Stromal cell of bone marrow (primary cell): ENCODE results near the gene KIF19.
"Not testable (repeated sequence)": the region's sequence is repeated elsewhere in the genome, so short reads cannot be mapped to it uniquely, and the experiment has no call there.

Experiments
- DNase-seq: peaks from one replicate; pipeline ENCODE4 v3.0.0-alpha.2; 2012; ENCODE audit warnings: low read depth

Gene KIF19, protein sequence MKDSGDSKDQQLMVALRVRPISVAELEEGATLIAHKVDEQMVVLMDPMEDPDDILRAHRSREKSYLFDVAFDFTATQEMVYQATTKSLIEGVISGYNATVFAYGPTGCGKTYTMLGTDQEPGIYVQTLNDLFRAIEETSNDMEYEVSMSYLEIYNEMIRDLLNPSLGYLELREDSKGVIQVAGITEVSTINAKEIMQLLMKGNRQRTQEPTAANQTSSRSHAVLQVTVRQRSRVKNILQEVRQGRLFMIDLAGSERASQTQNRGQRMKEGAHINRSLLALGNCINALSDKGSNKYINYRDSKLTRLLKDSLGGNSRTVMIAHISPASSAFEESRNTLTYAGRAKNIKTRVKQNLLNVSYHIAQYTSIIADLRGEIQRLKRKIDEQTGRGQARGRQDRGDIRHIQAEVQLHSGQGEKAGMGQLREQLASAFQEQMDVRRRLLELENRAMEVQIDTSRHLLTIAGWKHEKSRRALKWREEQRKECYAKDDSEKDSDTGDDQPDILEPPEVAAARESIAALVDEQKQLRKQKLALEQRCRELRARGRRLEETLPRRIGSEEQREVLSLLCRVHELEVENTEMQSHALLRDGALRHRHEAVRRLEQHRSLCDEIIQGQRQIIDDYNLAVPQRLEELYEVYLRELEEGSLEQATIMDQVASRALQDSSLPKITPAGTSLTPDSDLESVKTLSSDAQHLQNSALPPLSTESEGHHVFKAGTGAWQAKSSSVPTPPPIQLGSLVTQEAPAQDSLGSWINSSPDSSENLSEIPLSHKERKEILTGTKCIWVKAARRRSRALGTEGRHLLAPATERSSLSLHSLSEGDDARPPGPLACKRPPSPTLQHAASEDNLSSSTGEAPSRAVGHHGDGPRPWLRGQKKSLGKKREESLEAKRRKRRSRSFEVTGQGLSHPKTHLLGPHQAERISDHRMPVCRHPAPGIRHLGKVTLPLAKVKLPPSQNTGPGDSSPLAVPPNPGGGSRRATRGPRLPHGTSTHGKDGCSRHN

DNA sequence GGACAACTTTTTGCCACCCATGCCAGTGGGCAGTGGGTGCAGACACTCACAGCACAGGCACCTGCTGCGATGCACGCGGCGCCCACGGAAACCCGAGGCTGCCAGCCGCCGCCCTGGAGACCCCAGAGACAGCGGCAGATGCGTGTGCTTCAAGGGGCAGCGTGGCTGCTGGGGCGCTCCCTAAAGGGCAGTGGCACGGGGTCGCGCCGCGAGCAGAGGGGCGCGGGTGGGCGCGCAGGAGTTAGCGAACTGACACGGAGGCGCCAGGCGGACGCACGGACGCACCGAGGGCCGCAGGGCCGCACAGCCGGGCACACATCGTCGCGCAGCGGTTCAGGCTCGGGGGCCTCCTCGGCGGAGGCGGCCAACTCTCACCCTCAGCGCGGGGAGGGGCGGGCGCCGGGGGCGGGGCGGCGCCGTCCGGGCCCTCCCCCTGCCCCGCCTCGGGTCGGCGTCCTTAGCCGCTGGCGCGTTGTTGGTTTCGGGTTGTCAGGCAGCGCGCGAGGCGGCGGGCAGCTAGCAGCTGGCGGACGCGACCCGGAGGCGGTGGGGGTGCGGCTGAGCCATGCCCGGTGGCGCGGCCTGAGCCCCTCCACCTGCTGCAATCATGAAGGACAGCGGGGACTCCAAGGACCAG lies at the start of gene KIF19:
KIF19 (plus strand) TSS at position 484 of the 637 bp plus-strand sequence; CDS start at position 608, 124 bp downstream.
- no peak for DNase-seq

GRCh38 chr17:74276541-74277009 lies 49.5 kb upstream of the KIF19 start:
- DNase-seq: peak; percentile 21

DNA sequence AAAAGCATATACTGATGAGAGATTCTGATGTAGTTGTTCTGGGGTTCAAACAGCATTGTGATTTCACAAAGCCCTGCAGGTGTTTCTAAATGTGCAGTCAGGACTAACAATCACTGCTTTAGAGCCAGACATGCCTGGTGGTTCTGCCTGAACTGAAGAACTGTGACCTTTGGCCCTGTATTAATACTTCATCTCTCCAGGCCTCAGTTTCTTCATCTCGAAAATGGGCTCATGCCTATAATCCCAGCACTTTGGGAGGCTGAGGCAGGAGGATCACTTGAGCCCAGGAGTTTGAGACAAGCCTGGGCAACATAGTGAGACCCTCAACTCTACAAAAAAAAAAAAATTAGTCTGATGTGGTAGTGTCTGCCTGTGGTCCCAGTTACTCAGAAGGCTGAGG lies 48.1 kb upstream of the KIF19 start:
- no peak for DNase-seq

DNA sequence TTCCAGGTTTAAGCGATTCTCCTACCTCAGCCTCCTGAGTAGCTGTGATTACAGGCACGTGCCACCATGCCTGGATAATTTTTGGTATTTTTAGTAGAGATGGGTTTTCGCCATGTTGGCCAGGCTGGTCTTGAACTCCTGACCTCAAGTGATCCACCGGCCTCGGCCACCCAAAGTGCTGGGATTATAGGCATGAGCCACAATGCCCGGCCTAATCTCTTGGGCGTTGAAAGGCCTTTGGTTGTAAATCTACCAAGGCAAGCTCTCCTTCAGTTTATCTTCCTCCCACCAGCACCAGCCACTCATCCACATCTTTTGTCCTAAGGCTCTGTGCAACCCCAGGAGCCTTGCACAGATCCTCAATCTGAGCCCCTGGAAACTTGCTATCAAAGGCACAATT lies 46.4 kb upstream of the KIF19 start:
- not testable (repeated sequence) for DNase-seq

- no peak for DNase-seq
Observed at GRCh38 chr17:74280093-74280513, 45.9 kb upstream of the KIF19 start.

DNA sequence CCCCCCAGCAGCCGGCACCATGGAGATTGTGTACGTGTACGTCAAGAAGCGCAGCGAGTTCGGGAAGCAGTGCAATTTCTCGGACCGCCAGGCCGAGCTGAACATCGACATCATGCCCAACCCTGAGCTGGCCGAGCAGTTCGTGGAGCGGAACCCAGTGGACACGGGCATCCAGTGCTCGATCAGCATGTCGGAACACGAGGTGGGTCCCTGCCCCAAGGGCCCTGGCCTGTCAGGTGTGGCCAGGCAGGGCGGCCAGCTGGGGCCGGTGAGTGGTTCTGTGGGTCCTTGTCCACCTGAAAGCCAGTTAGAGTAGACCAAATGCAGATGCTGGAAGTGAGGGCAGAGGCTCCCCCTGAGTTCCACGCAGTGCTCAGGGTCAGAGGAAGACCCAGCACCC lies 44.2 kb upstream of the KIF19 start:
- DNase-seq: no peak

- DNase-seq: not testable (repeated sequence)
Observed at GRCh38 chr17:74282274-74282586, 43.8 kb upstream of the KIF19 start.

- no peak for DNase-seq
Observed at GRCh38 chr17:74282587-74283370, 43.2 kb upstream of the KIF19 start.

DNA sequence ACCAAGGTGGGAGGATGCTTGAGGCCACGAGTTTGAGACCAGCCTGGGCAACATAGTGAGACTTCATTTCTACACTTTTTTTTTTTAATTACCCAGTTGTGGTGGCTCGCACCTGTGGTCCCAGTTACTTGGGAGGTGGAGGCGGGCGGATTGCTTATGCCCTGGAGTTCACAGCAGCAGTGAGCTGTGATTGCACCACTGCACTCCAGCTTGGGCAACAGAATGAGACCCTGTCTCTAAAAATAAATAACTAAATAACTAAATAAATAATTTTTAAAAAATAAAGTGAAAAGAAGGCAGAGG lies 42.7 kb upstream of the KIF19 start:
- DNase-seq: no peak

- no peak for DNase-seq
Observed at GRCh38 chr17:74287031-74287602, 38.9 kb upstream of the KIF19 start.

- DNase-seq: no peak
Observed at GRCh38 chr17:74288785-74289184, 37.2 kb upstream of the KIF19 start.

- DNase-seq: no peak
Observed at GRCh38 chr17:74289688-74290087, 36.3 kb upstream of the KIF19 start.

DNA sequence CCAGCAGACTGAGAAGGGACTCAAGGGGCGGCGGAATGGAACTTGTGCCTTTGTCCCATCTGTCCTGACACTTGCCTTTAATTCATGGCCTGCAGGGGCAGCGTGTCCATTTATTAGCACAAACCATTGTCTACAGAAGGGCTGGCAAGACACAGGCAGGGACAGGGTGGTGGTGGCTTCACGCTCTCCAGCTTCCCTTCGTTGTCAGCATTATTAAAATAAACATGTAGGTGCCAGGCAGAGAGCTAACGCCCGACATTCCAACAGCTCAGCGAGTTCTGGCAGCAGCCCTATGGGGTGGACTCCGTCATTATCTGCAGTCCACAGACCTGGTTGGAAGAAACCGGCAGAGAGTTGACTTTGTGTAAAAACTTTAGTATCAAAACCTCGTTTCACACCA lies 35.7 kb upstream of the KIF19 start:
- no peak for DNase-seq

- DNase-seq: no peak
Observed at GRCh38 chr17:74292495-74292894, 33.5 kb upstream of the KIF19 start.

DNA sequence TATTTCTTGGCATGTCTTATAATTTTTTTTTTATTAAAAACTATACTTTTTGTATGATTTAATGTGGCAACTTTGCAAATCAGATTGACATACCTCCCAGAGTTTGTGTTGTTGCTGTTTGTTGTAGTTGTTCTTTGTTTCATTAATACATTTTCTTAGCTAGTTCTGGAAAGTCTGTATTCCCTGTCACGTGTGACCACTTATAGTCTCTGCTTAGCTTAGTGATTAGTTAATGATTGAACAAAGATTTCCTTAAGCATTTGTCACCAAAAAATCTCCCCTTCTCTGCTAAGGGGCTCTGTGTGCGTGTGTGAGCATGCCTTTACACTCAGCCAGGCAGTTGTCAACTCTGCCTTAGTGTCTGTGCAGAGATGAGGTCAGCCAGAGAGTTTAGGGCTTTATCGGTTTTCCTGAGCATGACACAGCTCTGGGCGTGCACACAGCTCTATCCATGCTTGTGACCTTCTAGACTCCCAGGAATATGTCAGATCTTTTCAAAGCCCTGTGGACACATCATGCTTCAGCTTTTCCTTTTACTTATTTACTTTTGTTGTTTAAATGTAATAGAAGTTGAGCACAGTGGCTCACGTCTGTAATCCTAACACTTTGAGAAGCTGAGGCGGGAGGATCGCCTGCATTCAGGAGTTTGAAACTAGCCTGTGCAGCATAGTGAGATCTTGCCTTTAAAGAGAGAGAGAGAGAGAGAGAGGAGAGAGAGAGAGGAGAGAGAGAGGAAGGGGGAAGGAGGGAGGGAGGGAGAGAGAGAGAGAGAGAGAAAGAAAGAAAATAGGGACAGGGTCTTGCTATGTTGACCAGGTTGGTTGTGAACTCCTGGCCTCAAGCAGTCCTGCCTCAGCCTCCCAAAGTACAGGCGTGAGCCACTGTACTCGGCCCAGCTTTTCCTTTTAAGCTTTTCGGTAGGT lies 30.1 kb upstream of the KIF19 start:
- no peak for DNase-seq

- DNase-seq: no peak
Observed at GRCh38 chr17:74296548-74296936, 29.5 kb upstream of the KIF19 start.

- DNase-seq: no peak
Observed at GRCh38 chr17:74297941-74298340, 28.1 kb upstream of the KIF19 start.

- DNase-seq: no peak
Observed at GRCh38 chr17:74298778-74299177, 27.2 kb upstream of the KIF19 start.

GRCh38 chr17:74299226-74300009 lies 26.6 kb upstream of the KIF19 start:
- no peak for DNase-seq

DNA sequence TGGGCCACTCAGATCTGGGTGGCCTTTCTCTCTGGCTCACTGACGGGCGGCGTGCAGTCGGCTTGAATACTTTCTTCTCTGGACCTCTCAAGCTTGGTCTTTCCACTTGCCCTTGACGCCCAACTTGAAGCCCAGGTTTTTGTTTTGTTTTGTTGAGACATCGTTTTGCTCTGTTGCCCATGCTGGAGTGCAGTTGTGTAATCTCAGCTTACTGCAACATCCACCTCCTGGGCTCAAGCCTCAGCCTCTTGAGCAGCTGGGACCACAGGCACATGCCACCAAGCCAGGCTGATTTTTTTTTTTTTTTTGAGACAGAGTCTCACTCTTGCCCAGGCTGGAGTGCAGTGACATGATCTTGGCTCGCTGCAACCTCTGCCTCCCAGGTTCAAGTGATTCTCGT lies 22.7 kb upstream of the KIF19 start:
- no peak for DNase-seq
